Panc1 (cell line): ENCODE data around the gene N4BP2L2. TPM values are rescaled to one million over a fixed set of nuclear protein-coding genes. Genes with fewer than 3 reads are reported as not detected.

Source experiments
- ATAC-seq: fragments of 200-7000 bp; cut with Tn5 transposase; 2 replicates; pipeline ENCODE4 v1.9.1; 2020; ENCODE audit warnings: mild to moderate bottlenecking, moderate library complexity
- BruUV-seq: library from RNA; stranded (reverse); fragments of 400-500 nt; replicated peaks from 2 replicates; lab custom pipeline; 2021; lab: Mats Ljungman, UMichigan
- CTCF ChIA-PET: fragments of 300-600 bp; sonication (Branson Sonifier 250); formaldehyde crosslinking; loops from one replicate; lab custom pipeline; 2022; ENCODE audit warnings: antibody characterized with exemption; lab: Charles Lee
- POLR2A ChIA-PET: fragments of 300-600 bp; sonication (Branson Sonifier 250); formaldehyde crosslinking; loops from one replicate; lab custom pipeline; 2022; ENCODE audit warnings: antibody characterized with exemption; lab: Charles Lee
- DNase-seq: peaks from one replicate; pipeline ENCODE4 v3.0.0-alpha.2; 2010; ENCODE audit warnings: low read depth, low spot score
- H3K27ac ChIP-seq: 2 replicates; pipeline ENCODE4 v1.5.1; 2011; ENCODE audit warnings: mild to moderate bottlenecking, low read length, inconsistent platforms
- H3K27me3 ChIP-seq: fragments of 200-500 bp; sonication (Bioruptor generic); 2 replicates; pipeline ENCODE4 v1.6.0; 2014; ENCODE audit warnings: low read length, inconsistent platforms; ENCODE audit not compliant: control insufficient read depth, insufficient read depth
- H3K36me3 ChIP-seq: fragments of 200-500 bp; sonication (Bioruptor generic); 2 replicates; pipeline ENCODE4 v1.5.1; 2014; ENCODE audit warnings: inconsistent platforms, mild to moderate bottlenecking, low read length, moderate library complexity; ENCODE audit not compliant: control insufficient read depth, insufficient read depth
- H3K4me1 ChIP-seq: 2 replicates; pipeline ENCODE4 v1.5.1; 2011; ENCODE audit warnings: inconsistent platforms, mild to moderate bottlenecking, low read length, moderate library complexity; ENCODE audit not compliant: control insufficient read depth, insufficient read depth
- H3K4me3 ChIP-seq, 2 experiments: 2 replicates each; pipeline ENCODE4 v1.5.1; 2011 to 2012; ENCODE audit warnings: low read depth in 2 of 2, low read length in 2 of 2, mild to moderate bottlenecking in 2 of 2, inconsistent platforms in 1 of 2, moderate library complexity in 1 of 2
- H3K9me3 ChIP-seq: fragments of 200-500 bp; sonication (Bioruptor generic); 2 replicates; pipeline ENCODE4 v1.5.1; 2014; ENCODE audit warnings: low read depth, mild to moderate bottlenecking, inconsistent platforms, low read length, moderate library complexity; ENCODE audit not compliant: control insufficient read depth, insufficient read depth
- CTCF ChIP-seq: fragments of 450-650 bp; IDR thresholded peaks from 2 replicates; pipeline ENCODE4 v1.5.1; 2017; ENCODE audit warnings: mild to moderate bottlenecking
- POLR2AphosphoS5 ChIP-seq: IDR thresholded peaks from 2 replicates; pipeline ENCODE4 v1.6.1; 2012; ENCODE audit warnings: mild to moderate bottlenecking, low read depth, low read length, moderate library complexity
- REST ChIP-seq, 2 experiments: IDR thresholded peaks; 2 replicates each; pipeline ENCODE4 v1.6.1; 2011 to 2012; ENCODE audit warnings: low read depth in 2 of 2, control low read depth in 1 of 2, low read length in 1 of 2, mild to moderate bottlenecking in 1 of 2, moderate library complexity in 1 of 2; ENCODE audit not compliant: insufficient read depth in 1 of 2
- SIN3A ChIP-seq: IDR thresholded peaks from 2 replicates; pipeline ENCODE4 v1.6.1; 2012; ENCODE audit warnings: low read depth, mild to moderate bottlenecking, low read length, moderate library complexity, borderline replicate concordance; ENCODE audit not compliant: insufficient read depth
- TCF7L2 ChIP-seq: IDR thresholded peaks from 2 replicates; pipeline ENCODE4 v1.6.1; 2011; ENCODE audit warnings: mild to moderate bottlenecking, low read depth, low read length, inconsistent platforms
- in situ Hi-C: cut with HindIII; loops from 2 replicates; pipeline ENCODE4 v1.10.0; 2016; ENCODE audit warnings: low sequenced_read_pairs, low pct_unique_long_range_greater_than_20kb
- intact Hi-C: fragments of 100-400 bp; cut with micrococcal nuclease; formaldehyde crosslinking; loops from one replicate; pipeline ENCODE4 v1.10.0; 2022; ENCODE audit not compliant: unreplicated experiment
- total RNA-seq: library from RNA; stranded (reverse); gene quantifications from one replicate; pipeline ENCODE4 v1.2.1, GENCODE V29; 2021; ENCODE audit not compliant: unreplicated experiment

Gene N4BP2L2
- total RNA-seq, 1 experiment from 2014 or later: 43.8 TPM

- Histone ChIP-seq H3K4me3 (no peak overlapping the region), H3K9me3 (peaks cover 6% of the 10 kb centered on the region), H3K27ac (no peak overlapping the region), H3K36me3 (no peaks in the 10 kb centered on the region), H3K27me3 (no peaks in the 10 kb centered on the region), H3K4me1 (no peaks in the 10 kb centered on the region)
- BruUV-seq: no TSS peak
- DNase-seq (no peak), ATAC-seq (no peak)
- POLR2A ChIA-PET: no interaction called here
- in situ Hi-C loops: no loop called here
- no peak for TF ChIP-seq CTCF
- TF ChIP-seq REST (IDR thresholded peaks at IDR 0.05; ENCODE audit: insufficient read depth in 1 of 2, low read depth in 2 of 2, low read length in 1 of 2): no peak
- no peak for TF ChIP-seq POLR2AphosphoS5
- no peak for TF ChIP-seq SIN3A
- no peak for TF ChIP-seq TCF7L2
- CTCF ChIA-PET: no interaction called here
- intact Hi-C loops: no loop called here
Observed at GRCh38 chr13:32455594-32455903, 83.0 kb downstream of the N4BP2L2 start.

GRCh38 chr13:32454886-32455593, 83.6 kb downstream of the N4BP2L2 start:
- Histone ChIP-seq H3K27me3 (no peaks in the 10 kb centered on the region), H3K4me1 (no peaks in the 10 kb centered on the region), H3K36me3 (no peaks in the 10 kb centered on the region), H3K4me3 (no peak overlapping the region), H3K27ac (no peak overlapping the region), H3K9me3 (peaks cover 6% of the 10 kb centered on the region)
- TF ChIP-seq POLR2AphosphoS5: no peak
- TF ChIP-seq REST (IDR thresholded peaks at IDR 0.05; ENCODE audit: insufficient read depth in 1 of 2, low read depth in 2 of 2, low read length in 1 of 2): no peak
- TF ChIP-seq TCF7L2: no peak
- TF ChIP-seq SIN3A: no peak
- no peak for TF ChIP-seq CTCF
- intact Hi-C loops: no loop called here
- CTCF ChIA-PET: interaction anchor here (0.5 kb wide), 1 partner anchor 97 kb away, joined by 3 read pairs; no protein-coding TSS in a partner anchor
- BruUV-seq: no TSS peak
- POLR2A ChIA-PET: no interaction called here
- DNase-seq (no peak), ATAC-seq (no peak)
- in situ Hi-C loops: no loop called here
